HepG2 (cell line): ENCODE data around the gene SLC23A2. TPM values are rescaled to one million over a fixed set of nuclear protein-coding genes. Genes with fewer than 3 reads are reported as not detected.
A peak's percentile ranks its signal among the peaks of the same experiment; 100 is the strongest.

Experiments
- ARNT ChIP-seq: fragments of 450-650 bp; IDR thresholded peaks from 2 replicates; pipeline ENCODE4 v1.6.1; 2017
- ARNT2 ChIP-seq: sonication (generic); formaldehyde crosslinking; IDR thresholded peaks from 2 replicates; pipeline ENCODE4 v1.8.0; 2022; ENCODE audit warnings: mild to moderate bottlenecking, low read depth, missing genetic modification reagents, moderate library complexity
- ATF5 ChIP-seq: sonication (generic); formaldehyde crosslinking; IDR thresholded peaks from 2 replicates; pipeline ENCODE4 v1.4.0; 2020; ENCODE audit warnings: mild to moderate bottlenecking, low read depth, missing genetic modification reagents
- ELF1 ChIP-seq: sonication (generic); formaldehyde crosslinking; IDR thresholded peaks from 2 replicates; pipeline ENCODE4 v1.4.0; 2020; ENCODE audit warnings: missing genetic modification reagents
- HMGXB4 ChIP-seq, 2 experiments: sonication (generic) in 1 of 2; formaldehyde crosslinking in 1 of 2; IDR thresholded peaks; 2 replicates each; pipeline versions ENCODE4 v1.4.0 to v1.6.1; 2018 to 2020; ENCODE audit warnings: missing genetic modification reagents in 2 of 2, borderline replicate concordance in 1 of 2, low read depth in 1 of 2, mild to moderate bottlenecking in 1 of 2, missing biosample characterization in 1 of 2
- HOXA5 ChIP-seq: sonication (generic); formaldehyde crosslinking; IDR thresholded peaks from 2 replicates; pipeline ENCODE4 v1.4.0; 2020; ENCODE audit warnings: missing genetic modification reagents
- ISL2 ChIP-seq: sonication (generic); formaldehyde crosslinking; IDR thresholded peaks from 2 replicates; pipeline ENCODE4 v1.5.0; 2020; ENCODE audit warnings: missing genetic modification reagents
- MED13 ChIP-seq: sonication (generic); formaldehyde crosslinking; IDR thresholded peaks from 2 replicates; pipeline ENCODE4 v1.5.0; 2020; ENCODE audit warnings: missing genetic modification reagents
- MIXL1 ChIP-seq: IDR thresholded peaks from 2 replicates; pipeline ENCODE4 v1.6.1; 2016
- MNT ChIP-seq: fragments of 450-650 bp; IDR thresholded peaks from 2 replicates; pipeline ENCODE4 v1.6.1; 2016
- NR2F1 ChIP-seq, 2 experiments: fragments of 450-650 bp in 1 of 2; formaldehyde crosslinking in 1 of 2; IDR thresholded peaks; 2 replicates each; pipeline versions ENCODE4 v1.5.0 to v1.6.1; 2016 to 2020; ENCODE audit warnings: mild to moderate bottlenecking in 1 of 2, missing compliant biosample characterization in 1 of 2, missing genetic modification reagents in 1 of 2, moderate library complexity in 1 of 2
- PHF20 ChIP-seq: sonication (generic); formaldehyde crosslinking; IDR thresholded peaks from 2 replicates; pipeline ENCODE4 v1.5.0; 2020; ENCODE audit warnings: mild to moderate bottlenecking, missing genetic modification reagents
- RAD21 ChIP-seq: fragments of 450-650 bp; formaldehyde crosslinking; IDR thresholded peaks from 2 replicates; pipeline ENCODE4 v1.5.0; 2020; ENCODE audit warnings: mild to moderate bottlenecking
- SMARCC2 ChIP-seq: fragments of 450-650 bp; IDR thresholded peaks from 2 replicates; pipeline ENCODE4 v1.6.1; 2017; ENCODE audit warnings: antibody characterized with exemption, mild to moderate bottlenecking
- SOX6 ChIP-seq, 2 experiments: fragments of 450-650 bp in 1 of 2; sonication (generic) in 1 of 2; formaldehyde crosslinking in 1 of 2; IDR thresholded peaks; 2 replicates each; pipeline versions ENCODE4 v1.4.0 to v1.6.1; 2017 to 2020; ENCODE audit warnings: antibody characterized with exemption in 1 of 2, mild to moderate bottlenecking in 1 of 2, missing genetic modification reagents in 1 of 2
- TRIM22 ChIP-seq: fragments of 450-650 bp; IDR thresholded peaks from 2 replicates; pipeline ENCODE4 v1.6.1; 2017
- YEATS2 ChIP-seq: sonication (generic); formaldehyde crosslinking; IDR thresholded peaks from 2 replicates; pipeline ENCODE4 v1.4.0; 2020; ENCODE audit warnings: missing genetic modification reagents, borderline replicate concordance
- ZFY ChIP-seq: sonication (generic); formaldehyde crosslinking; IDR thresholded peaks from 2 replicates; pipeline ENCODE4 v1.4.0; 2020; ENCODE audit warnings: missing genetic modification reagents
- ZNF136 ChIP-seq: sonication (generic); formaldehyde crosslinking; IDR thresholded peaks from 2 replicates; pipeline ENCODE4 v1.8.1; 2022; ENCODE audit warnings: low read depth, mild to moderate bottlenecking, moderate library complexity, missing genetic modification reagents
- ZNF274 ChIP-seq: sonication (generic); formaldehyde crosslinking; IDR thresholded peaks from 2 replicates; pipeline ENCODE4 v1.5.1; 2020; ENCODE audit warnings: mild to moderate bottlenecking, missing genetic modification reagents
- ZNF468 ChIP-seq: sonication (generic); formaldehyde crosslinking; IDR thresholded peaks from 2 replicates; pipeline ENCODE4 v1.8.0; 2022; ENCODE audit warnings: mild to moderate bottlenecking, moderate library complexity, missing genetic modification reagents
- ZNF552 ChIP-seq: sonication (generic); formaldehyde crosslinking; IDR thresholded peaks from 2 replicates; pipeline ENCODE4 v1.9.0; 2022; ENCODE audit warnings: missing genetic modification reagents, mild to moderate bottlenecking, borderline replicate concordance
- ZNF567 ChIP-seq: sonication (generic); formaldehyde crosslinking; IDR thresholded peaks from 2 replicates; pipeline ENCODE4 v1.8.1; 2023; ENCODE audit warnings: mild to moderate bottlenecking, missing genetic modification reagents, borderline replicate concordance
- ZNF607 ChIP-seq: sonication (generic); formaldehyde crosslinking; IDR thresholded peaks from 2 replicates; pipeline ENCODE4 v1.5.1; 2020; ENCODE audit warnings: missing genetic modification reagents, mild to moderate bottlenecking, borderline replicate concordance
- ZNF670 ChIP-seq: sonication (generic); formaldehyde crosslinking; IDR thresholded peaks from 2 replicates; pipeline ENCODE4 v1.8.0; 2022; ENCODE audit warnings: mild to moderate bottlenecking, missing genetic modification reagents, borderline replicate concordance
- ZNF761 ChIP-seq: sonication (generic); formaldehyde crosslinking; conservative IDR thresholded peaks from 2 replicates; pipeline ENCODE4 v1.4.0; 2020; ENCODE audit warnings: mild to moderate bottlenecking, missing genetic modification reagents
- ZNF839 ChIP-seq: sonication (generic); formaldehyde crosslinking; IDR thresholded peaks from 2 replicates; pipeline ENCODE4 v1.4.0; 2020; ENCODE audit warnings: missing genetic modification reagents, mild to moderate bottlenecking, borderline replicate concordance
- polyA plus RNA-seq, 8 experiments: library from polyadenylated mRNA; depleted of rRNA in 3 of 8; stranded (reverse) in 7 of 8; unstranded in 1 of 8; fragments of >200 nt; fragmentation: Illumina TruSeq in 4 of 8; extraction: Trizol in 4 of 8; gene quantifications; 2 replicates each; pipeline versions ENCODE4 v1.2.1 to v1.2.3, GENCODE V29; 2011 to 2016; ENCODE audit warnings: low read depth in 4 of 8, missing spikeins in 1 of 8, mixed read lengths in 1 of 8; ENCODE audit not compliant: insufficient read depth in 1 of 8
- total RNA-seq, 5 experiments: library from RNA; depleted of rRNA; stranded (reverse); fragments of >200 nt; fragmentation: Illumina TruSeq; extraction: Trizol; gene quantifications; 2 replicates each; pipeline ENCODE4 v1.2.3, GENCODE V29; 2016; ENCODE audit warnings: low read depth in 1 of 5

Gene SLC23A2
- total and polyA plus RNA-seq, 2 of the 13 experiments (the other 11 are each of a cell fraction or from before 2014, with no cell fraction given), result 42.2 to 51.2 TPM

GRCh38 chr20:4956200-4956810 is 45.0 kb downstream of the SLC23A2 start (continued):
- TF ChIP-seq HMGXB4 (CRISPR knock-in tag; IDR thresholded peaks at IDR 0.05; ENCODE audit: borderline replicate concordance in 1 of 2, low read depth in 1 of 2) (peak; percentile 39 to 45; a peak in 1 of 4 replicates), ZNF567 (CRISPR knock-in tag) (no peak), ZFY (CRISPR knock-in tag) (no peak), ISL2 (CRISPR knock-in tag) (no peak), SMARCC2 (no peak), NR2F1 (CRISPR knock-in tag; IDR thresholded peaks at IDR 0.05) (no peak; a peak in 1 of 4 replicates), MNT (no peak), ZNF552 (CRISPR knock-in tag) (no peak), YEATS2 (no peak), ATF5 (CRISPR knock-in tag) (no peak), ZNF274 (CRISPR knock-in tag) (no peak), ZNF839 (no peak), MIXL1 (CRISPR knock-in tag) (peak; percentile 76), MED13 (CRISPR knock-in tag) (no peak), SOX6 (IDR thresholded peaks at IDR 0.05) (no peak), SOX6 (CRISPR knock-in tag; IDR thresholded peaks at IDR 0.05) (no peak), PHF20 (CRISPR knock-in tag) (no peak), RAD21 (peak; percentile 86), HOXA5 (CRISPR knock-in tag) (0 out of 2 replicates have a peak, but pooled peaks have one; percentile 38), ARNT2 (no peak), ZNF761 (CRISPR knock-in tag) (no peak), ZNF468 (CRISPR knock-in tag) (no peak), ZNF607 (CRISPR knock-in tag) (no peak), ZNF670 (no peak), TRIM22 (no peak), ELF1 (no peak), ARNT (no peak), ZNF136 (CRISPR knock-in tag) (peak; percentile 54; the same call in 1 of the 2 replicates)
